HG02870 (cell line): Measurements from ENCODE around the gene COPA.
A peak's percentile ranks its signal among the peaks of the same experiment; 100 is the strongest.

ENCODE experiments used
- ATAC-seq: cut with Tn5 transposase; IDR thresholded peaks from one replicate; pipeline ENCODE4 v1.9.1; 2021; ENCODE audit warnings: mild to moderate bottlenecking, moderate library complexity; ENCODE audit not compliant: unreplicated experiment

Gene COPA

GRCh38 chr1:160277987-160278386 lies 65.1 kb downstream of the COPA start:
- no peak for ATAC-seq

- no peak for ATAC-seq
These were observed 65.7 kb downstream of the COPA start for GRCh38 chr1:160277330-160277729.

- ATAC-seq = no peak
These were observed 72.0 kb downstream of the COPA start for GRCh38 chr1:160271025-160271424.

- ATAC-seq = no peak
These were observed 75.6 kb downstream of the COPA start for GRCh38 chr1:160267284-160267991.

- ATAC-seq = no peak
These were observed 78.2 kb downstream of the COPA start for GRCh38 chr1:160264795-160265307.

- peak; percentile 69 for ATAC-seq
These were observed 80.9 kb downstream of the COPA start, which contains the start of gene DCAF8 for GRCh38 chr1:160261893-160262794. TSS of gene DCAF8 (minus strand) at chr1:160262549. CDS start at chr1:160244008, 18,541 bp downstream.

GRCh38 chr1:160261556-160261892 lies 81.5 kb downstream of the COPA start:
- peak; percentile 39 for ATAC-seq

GRCh38 chr1:160260406-160261382 lies 82.4 kb downstream of the COPA start:
- ATAC-seq = no peak

GRCh38 chr1:160258177-160258798 lies 84.8 kb downstream of the COPA start:
- ATAC-seq = no peak

- no peak for ATAC-seq
These were observed 85.5 kb downstream of the COPA start for GRCh38 chr1:160257411-160258015.

GRCh38 chr1:160256396-160257046 lies 86.5 kb downstream of the COPA start:
- no peak for ATAC-seq

GRCh38 chr1:160255781-160256300 lies 87.2 kb downstream of the COPA start:
- no peak for ATAC-seq

GRCh38 chr1:160251687-160252526 lies 91.1 kb downstream of the COPA start:
- ATAC-seq = peak; percentile 55

GRCh38 chr1:160251011-160251410 lies 92.0 kb downstream of the COPA start:
- no peak for ATAC-seq

- no peak for ATAC-seq
These were observed 96.0 kb downstream of the COPA start for GRCh38 chr1:160247053-160247452.

GRCh38 chr1:160245434-160245833 lies 97.6 kb downstream of the COPA start:
- no peak for ATAC-seq

- ATAC-seq = no peak
These were observed 98.8 kb downstream of the COPA start for GRCh38 chr1:160244209-160244608.

- ATAC-seq = no peak
These were observed 99.3 kb downstream of the COPA start for GRCh38 chr1:160243767-160244166.
